ENCODE data around the gene SLC29A3. TPM values are rescaled to one million over a fixed set of nuclear protein-coding genes. Genes with fewer than 3 reads are reported as not detected.
A peak's percentile ranks its signal among the peaks of the same experiment; 100 is the strongest.

SLC29A3 gene
- total RNA-seq, 2 experiments from 2014 or later = 2.3 to 2.5 TPM

GRCh38 chr10:71378336-71379117 lies 59.5 kb downstream of the SLC29A3 start:
- Mint-ChIP-seq H3K4me1 (ENCODE audit: low read depth) (peaks cover 6% of the 10 kb centered on the region), H3K9me3 (no peaks in the 10 kb centered on the region), H3K4me3 (peak overlapping the region; percentile 38), H3K27ac (no peak overlapping the region), H3K27me3 (peaks cover 3% of the 10 kb centered on the region), H3K36me3 (ENCODE audit: low read depth) (no peaks in the 10 kb centered on the region)
- TF ChIP-seq CTCF (IDR thresholded peaks at IDR 0.05) = no peak
- H3K36me3 ChIP-seq (ENCODE audit: insufficient read depth, low read length) = no peaks in the 10 kb centered on the region
- POLR2A ChIA-PET = no interaction called here
- peaks cover 11% of the 10 kb centered on the region for H3K4me1 ChIP-seq (ENCODE audit: insufficient read depth, low read length)
- H3K4me3 ChIP-seq (ENCODE audit: low read length) = no peak overlapping the region
- ATAC-seq (ENCODE audit: poor library complexity) (no peak), DNase-seq (peak in 2 of 14 experiments; percentile 26 to 37)
- CTCF ChIA-PET = interaction anchor here (2.3 kb wide), 1 partner anchor 59 kb away, joined by 8 read pairs; the partner anchor contains the start of gene SLC29A3
- H3K9me3 ChIP-seq (ENCODE audit: control insufficient read depth in 1 of 2, insufficient read depth in 1 of 2, low read length in 2 of 2) = no peaks in the 10 kb centered on the region
- H3K27me3 ChIP-seq (ENCODE audit: control insufficient read depth in 1 of 2, insufficient read depth in 2 of 2, low read length in 2 of 2) = no peaks in the 10 kb centered on the region
- intact Hi-C loops (cut with DNase I, micrococcal nuclease) = loop anchor here (10.0 kb wide), 2 partner anchors 64 to 976 kb away; partner anchors contain the start of genes DNAJB12 (in 1 of the 2) and SLC29A3 (in 1 of the 2)
- no peak overlapping the region for H3K27ac ChIP-seq (ENCODE audit: low read depth in 1 of 2, low read length in 2 of 2)

- POLR2A ChIA-PET = no interaction called here
- Histone ChIP-seq H3K4me3 (ENCODE audit: low read length) (no peak overlapping the region), H3K4me1 (ENCODE audit: insufficient read depth, low read length) (peaks cover 13% of the 10 kb centered on the region), H3K36me3 (ENCODE audit: insufficient read depth, low read length) (no peaks in the 10 kb centered on the region), H3K27ac (ENCODE audit: low read depth in 1 of 2, low read length in 2 of 2) (no peak overlapping the region), H3K9me3 (ENCODE audit: control insufficient read depth in 1 of 2, insufficient read depth in 1 of 2, low read length in 2 of 2) (no peaks in the 10 kb centered on the region), H3K27me3 (ENCODE audit: control insufficient read depth in 1 of 2, insufficient read depth in 2 of 2, low read length in 2 of 2) (no peaks in the 10 kb centered on the region)
- CTCF ChIA-PET = no interaction called here
- TF ChIP-seq CTCF (IDR thresholded peaks at IDR 0.05) = no peak
- Mint-ChIP-seq H3K4me3 (peak overlapping the region; percentile 44), H3K27me3 (peaks cover under 1% of the 10 kb centered on the region), H3K36me3 (ENCODE audit: low read depth) (no peaks in the 10 kb centered on the region), H3K27ac (no peak overlapping the region), H3K4me1 (ENCODE audit: low read depth) (peaks cover 6% of the 10 kb centered on the region), H3K9me3 (no peaks in the 10 kb centered on the region)
- no peak for ATAC-seq (ENCODE audit: poor library complexity)
- intact Hi-C loops (cut with DNase I, micrococcal nuclease) = loop anchor here (10.0 kb wide), 2 partner anchors 64 to 976 kb away; partner anchors contain the start of genes DNAJB12 (in 1 of the 2) and SLC29A3 (in 1 of the 2)
- DNase-seq = no peak
Observed at GRCh38 chr10:71379118-71379766, 60.2 kb downstream of the SLC29A3 start.

- Histone ChIP-seq H3K27ac (ENCODE audit: low read depth in 1 of 2, low read length in 2 of 2) (no peak overlapping the region), H3K4me3 (ENCODE audit: low read length) (no peak overlapping the region), H3K4me1 (ENCODE audit: insufficient read depth, low read length) (peaks cover 16% of the 10 kb centered on the region), H3K9me3 (ENCODE audit: control insufficient read depth in 1 of 2, insufficient read depth in 1 of 2, low read length in 2 of 2) (no peaks in the 10 kb centered on the region), H3K36me3 (ENCODE audit: insufficient read depth, low read length) (no peaks in the 10 kb centered on the region), H3K27me3 (ENCODE audit: control insufficient read depth in 1 of 2, insufficient read depth in 2 of 2, low read length in 2 of 2) (no peaks in the 10 kb centered on the region)
- Mint-ChIP-seq H3K4me1 (ENCODE audit: low read depth) (peaks cover 6% of the 10 kb centered on the region), H3K36me3 (ENCODE audit: low read depth) (no peaks in the 10 kb centered on the region), H3K9me3 (no peaks in the 10 kb centered on the region), H3K4me3 (no peak overlapping the region), H3K27me3 (no peaks in the 10 kb centered on the region), H3K27ac (no peak overlapping the region)
- no peak for ATAC-seq (ENCODE audit: poor library complexity)
- ChIA-PET POLR2A (no interaction called here), CTCF (no interaction called here)
- no peak for TF ChIP-seq CTCF (IDR thresholded peaks at IDR 0.05)
- no peak for DNase-seq
- intact Hi-C loops (cut with DNase I, micrococcal nuclease) = no loop called here
Observed at GRCh38 chr10:71380841-71381240, 61.8 kb downstream of the SLC29A3 start.
